GM18951 (cell line): ENCODE data around the gene TTLL11.

Experiments used
- POLR2A ChIP-seq: IDR thresholded peaks from 4 replicates; pipeline ENCODE4 v1.6.1; 2011; ENCODE audit warnings: mild to moderate bottlenecking; ENCODE audit not compliant: insufficient read length, insufficient read depth; ENCODE audit errors: extremely low read depth
- in situ Hi-C: fragments of 300-500 bp; cut with MboI; formaldehyde crosslinking; loops from one replicate; pipeline ENCODE4 v1.12.0; 2022; ENCODE audit warnings: low sequenced_read_pairs, mixed read lengths, inconsistent platforms; ENCODE audit not compliant: unreplicated experiment

The TTLL11 gene

GRCh38 chr9:121786998-121787422, 306.1 kb downstream of the TTLL11 start:
- TF ChIP-seq POLR2A = no peak
- in situ Hi-C loops = no loop called here

DNA sequence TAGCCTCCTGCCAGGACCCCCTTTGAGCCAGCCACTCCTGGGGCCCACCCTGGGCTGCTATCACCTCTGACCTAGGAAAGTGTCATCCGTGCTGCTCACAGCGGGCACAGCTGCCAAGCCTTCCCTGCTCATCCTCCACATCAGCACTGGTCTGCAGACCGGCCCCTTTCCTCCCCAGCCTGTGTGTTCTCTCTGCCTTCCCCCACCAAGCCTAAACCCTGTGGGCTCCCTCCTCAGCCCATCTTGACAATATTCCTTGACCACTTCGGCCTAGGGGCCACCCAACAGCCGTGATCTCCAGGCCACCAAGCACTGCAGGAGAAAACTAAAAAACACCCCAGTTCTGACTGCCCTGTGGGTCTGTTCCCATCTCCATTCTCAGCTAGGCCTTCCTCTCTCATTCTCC, 306.6 kb downstream of the TTLL11 start:
- TF ChIP-seq POLR2A = no peak
- in situ Hi-C loops = no loop called here

DNA sequence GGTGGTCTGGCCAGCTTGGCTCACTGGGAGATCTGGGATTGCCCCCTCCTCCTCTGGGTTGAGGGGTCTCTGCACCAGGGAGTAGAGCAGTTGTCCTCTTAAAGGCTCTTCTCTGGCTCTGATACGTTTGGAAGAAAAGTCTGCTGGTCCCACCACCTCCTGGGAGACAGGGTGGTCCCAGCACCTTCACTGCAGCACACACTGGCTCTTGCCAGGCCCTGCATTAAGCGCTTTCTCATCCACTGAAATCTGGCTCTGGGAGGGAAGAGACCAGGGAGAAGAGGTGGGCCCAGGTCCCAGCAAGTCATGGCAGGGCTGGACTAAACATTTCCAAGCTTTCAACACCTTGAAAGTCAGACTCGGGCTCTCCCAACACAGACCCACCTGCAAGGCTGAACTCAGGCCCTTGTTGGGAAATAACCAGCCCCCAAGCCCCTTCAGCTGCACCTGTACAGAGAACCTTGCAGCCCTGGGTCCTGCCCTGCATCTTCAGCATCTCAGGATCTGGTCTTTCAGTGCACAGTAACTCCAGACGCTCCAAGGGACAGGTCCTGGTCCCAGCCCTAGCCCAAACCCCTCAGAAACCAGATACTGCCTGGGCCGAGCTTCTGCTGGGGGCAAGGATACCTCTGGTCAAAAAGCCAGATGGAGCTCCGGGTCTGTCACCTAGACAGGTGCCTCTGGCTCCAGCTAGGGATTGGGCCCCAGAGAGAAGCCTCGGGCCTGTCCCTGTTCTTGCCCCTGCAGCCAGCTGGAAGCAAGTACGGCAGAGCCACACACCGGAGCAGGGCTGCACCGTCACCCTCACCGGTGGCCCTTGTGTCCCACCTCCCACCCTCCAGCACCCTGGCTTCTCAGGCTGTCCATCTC, 307.2 kb downstream of the TTLL11 start:
- no peak for TF ChIP-seq POLR2A
- in situ Hi-C loops = no loop called here

DNA sequence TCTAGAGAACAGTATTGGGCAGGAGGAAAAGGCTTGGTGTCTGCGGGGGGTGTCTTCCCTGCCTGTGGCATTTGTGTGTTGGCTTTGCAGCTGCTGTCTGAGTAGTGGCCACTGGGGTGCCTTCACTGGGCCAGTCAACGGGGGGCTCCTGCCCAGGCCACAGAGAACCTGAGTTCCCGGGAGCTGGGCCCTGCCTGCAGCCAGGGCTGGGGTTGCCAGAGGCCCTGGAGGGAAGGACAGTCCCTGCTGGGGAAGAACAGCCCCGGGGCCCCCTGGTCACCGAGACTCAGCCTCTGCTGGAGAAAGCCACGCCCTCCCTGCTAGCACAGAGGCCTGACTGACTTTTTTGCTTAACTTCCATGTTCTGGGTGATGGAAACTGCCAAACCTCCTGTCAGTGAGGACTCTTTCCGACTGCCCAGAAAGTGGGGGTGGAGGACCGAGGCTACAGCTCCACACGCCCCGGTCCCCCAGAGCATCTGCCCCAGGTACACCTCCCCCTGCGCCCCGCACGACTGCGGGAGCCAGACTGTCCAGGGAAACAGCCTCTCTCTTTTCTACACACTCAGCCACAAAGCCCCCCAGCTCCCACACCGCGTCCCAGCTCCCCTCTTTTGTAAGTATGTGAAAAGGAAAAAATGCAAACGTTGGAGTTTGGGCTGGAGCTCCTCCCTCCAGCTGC, 308.2 kb downstream of the TTLL11 start:
- TF ChIP-seq POLR2A = no peak
- in situ Hi-C loops = no loop called here

DNA sequence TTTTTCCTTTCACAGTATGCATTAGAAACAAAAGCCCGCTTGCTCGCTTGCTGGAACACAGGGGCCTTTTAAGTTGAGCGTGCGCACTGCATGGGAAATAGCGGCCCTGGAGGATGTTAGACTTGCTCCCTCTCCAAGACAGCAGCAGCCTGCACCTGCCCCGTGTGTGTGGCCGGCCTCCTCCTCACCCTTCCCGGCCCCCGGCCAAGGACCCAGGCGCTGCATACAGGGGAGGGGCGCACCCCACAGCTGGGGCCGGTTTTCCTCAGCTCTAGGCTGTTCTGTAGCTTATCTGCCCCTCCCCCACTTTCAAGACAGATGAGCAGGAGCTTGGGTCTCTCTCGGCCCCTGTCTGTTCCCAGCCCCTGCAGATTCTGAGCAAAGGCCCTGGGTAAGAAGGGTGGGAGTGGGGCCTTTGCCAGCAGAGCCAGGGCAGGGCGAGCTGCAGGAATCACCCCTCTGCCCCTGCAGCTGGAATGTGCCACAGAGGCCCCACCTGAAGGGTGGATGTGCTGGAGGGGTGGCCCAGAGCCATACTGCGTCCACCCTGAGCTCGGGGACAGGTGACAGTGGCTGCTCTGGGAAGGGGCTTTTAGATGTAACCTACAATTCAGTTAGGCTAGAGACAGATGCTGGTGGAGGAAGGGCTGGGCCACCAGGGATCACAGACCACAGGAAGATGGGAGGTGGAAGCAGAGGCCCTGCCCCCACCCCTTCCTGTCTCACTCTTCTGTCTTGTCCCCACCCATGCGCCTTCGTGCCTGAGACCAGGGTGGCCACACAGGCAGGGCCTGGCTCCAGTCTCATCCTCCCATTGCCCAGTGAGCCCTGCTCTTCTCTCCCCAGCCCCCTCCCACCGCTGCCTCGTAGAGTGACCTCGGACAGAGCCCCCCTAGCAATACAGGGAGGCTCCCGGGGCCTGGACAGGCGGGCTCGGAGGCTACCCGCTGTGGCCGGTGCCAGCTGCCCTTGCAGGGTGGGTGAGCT, 309.3 kb downstream of the TTLL11 start:
- no peak for TF ChIP-seq POLR2A
- in situ Hi-C loops = no loop called here

DNA sequence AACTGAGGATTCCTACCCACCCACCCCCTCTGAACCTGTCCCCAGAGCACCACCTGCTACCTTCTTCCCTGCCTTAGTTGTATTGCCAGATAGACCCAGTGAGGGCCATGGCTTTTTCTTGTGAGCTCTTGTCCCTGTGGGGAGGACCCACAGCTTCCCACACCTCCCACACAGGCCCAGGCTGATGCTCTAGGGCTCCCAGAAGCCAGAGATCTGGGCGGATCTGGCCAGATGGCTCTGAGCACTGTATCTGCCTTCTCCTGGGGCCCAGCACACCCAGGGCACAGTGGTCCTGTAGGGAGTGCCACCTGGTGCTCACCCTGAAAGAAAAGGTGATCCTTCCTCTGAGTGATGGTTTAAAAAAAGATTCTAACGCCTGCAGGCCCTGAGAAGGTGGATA, 310.0 kb downstream of the TTLL11 start:
- in situ Hi-C loops = no loop called here
- no peak for TF ChIP-seq POLR2A

DNA sequence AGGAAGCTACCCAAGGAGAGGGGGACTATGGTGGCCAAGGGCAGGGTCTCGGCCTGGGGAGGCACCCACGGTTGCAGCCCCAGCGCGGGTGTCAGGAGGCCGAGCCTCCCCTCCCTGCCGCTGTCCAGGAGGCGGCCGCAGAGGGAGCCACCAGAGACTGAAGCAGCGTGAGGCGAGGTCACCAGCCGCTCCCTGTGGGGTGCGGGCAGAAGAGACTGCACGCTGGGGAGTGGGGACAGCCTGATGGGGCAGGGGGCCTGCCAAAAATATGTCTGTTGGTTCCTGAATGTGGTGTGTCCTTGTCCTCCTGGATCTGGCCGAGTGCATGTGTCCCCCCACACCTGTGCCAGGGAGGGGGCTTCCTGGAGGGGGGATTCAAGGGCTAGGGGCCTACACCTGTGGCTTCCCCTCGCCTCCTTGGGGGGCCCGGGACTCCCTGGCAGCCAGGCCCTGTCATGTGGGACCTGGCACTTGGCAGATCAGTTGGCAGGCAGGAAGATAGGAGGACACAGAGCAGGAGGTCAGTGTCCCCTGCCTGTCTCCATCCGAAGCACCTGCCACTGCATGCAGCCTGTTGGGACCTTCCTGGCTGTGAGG, 310.5 kb downstream of the TTLL11 start:
- in situ Hi-C loops = no loop called here
- TF ChIP-seq POLR2A = no peak

- no peak for TF ChIP-seq POLR2A
- in situ Hi-C loops = no loop called here
Measured at GRCh38 chr9:121781701-121782464, 311.2 kb downstream of the TTLL11 start.

DNA sequence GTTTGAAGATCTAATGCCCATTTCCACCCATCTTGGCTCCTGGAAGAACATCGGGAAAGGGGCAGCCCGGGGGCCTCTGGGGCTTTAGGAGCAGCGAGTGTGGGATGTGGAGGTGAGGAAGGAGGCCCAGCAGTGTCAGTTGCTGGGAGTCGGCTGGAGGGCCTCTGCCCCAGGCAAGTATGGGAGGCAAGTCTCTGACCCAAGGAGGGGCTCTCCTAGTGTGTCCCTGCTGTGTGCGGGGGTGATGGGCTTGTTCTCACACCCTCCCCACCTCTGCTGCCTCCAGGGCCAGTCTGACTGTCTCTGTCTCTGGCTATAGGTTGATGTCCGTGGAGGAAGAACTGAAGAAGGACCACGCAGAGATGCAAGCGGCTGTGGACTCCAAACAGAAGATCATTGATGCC, 312.0 kb downstream of the TTLL11 start:
- no peak for TF ChIP-seq POLR2A
- in situ Hi-C loops = no loop called here

- in situ Hi-C loops = no loop called here
- no peak for TF ChIP-seq POLR2A
Measured at GRCh38 chr9:121780177-121781040, 312.7 kb downstream of the TTLL11 start.
